Measurements from ENCODE around the gene GALNT2. TPM values are rescaled to one million over a fixed set of nuclear protein-coding genes. Genes with fewer than 3 reads are reported as not detected.

GALNT2 gene
- total and polyA plus RNA-seq, 2 of the 4 experiments (the other 2 are of a cell fraction): 50.4 to 189 TPM

GRCh38 chr1:230048922-230049321, 18.1 kb upstream of the GALNT2 start:
- TF ChIP-seq RFX5 (IDR thresholded peaks at IDR 0.05; ENCODE audit: low read depth, low read length) (no peak), RAD21 (IDR thresholded peaks at IDR 0.05; ENCODE audit: low read length) (no peak), ELK1 (IDR thresholded peaks at IDR 0.05; ENCODE audit: borderline replicate concordance, low read depth, low read length) (no peak), CHD1 (IDR thresholded peaks at IDR 0.05; ENCODE audit: low read depth, low read length) (no peak), MXI1 (IDR thresholded peaks at IDR 0.05; ENCODE audit: borderline replicate concordance, low read depth, low read length) (no peak), RCOR1 (IDR thresholded peaks at IDR 0.05; ENCODE audit: insufficient replicate concordance, low read length) (no peak), BHLHE40 (IDR thresholded peaks at IDR 0.05; ENCODE audit: low read depth, low read length) (no peak), CTCF (conservative IDR thresholded peaks at IDR 0.05; ENCODE audit: low read depth, low read length) (no peak), CEBPB (IDR thresholded peaks at IDR 0.05; ENCODE audit: low read depth, low read length) (no peak), USF2 (IDR thresholded peaks at IDR 0.05; ENCODE audit: low read depth, low read length) (no peak), MAFK (IDR thresholded peaks at IDR 0.05; ENCODE audit: low read depth, low read length) (no peak), MAZ (IDR thresholded peaks at IDR 0.05; ENCODE audit: borderline replicate concordance, low read depth, low read length) (no peak), NFE2L2 (IDR thresholded peaks at IDR 0.05; ENCODE audit: low read depth, low read length) (no peak), FOS (IDR thresholded peaks at IDR 0.05; ENCODE audit: low read depth, low read length) (no peak), POLR2A (IDR thresholded peaks at IDR 0.05; ENCODE audit: low read depth, low read length) (no peak), SMC3 (IDR thresholded peaks at IDR 0.05; ENCODE audit: low read depth, low read length) (no peak)
- intact Hi-C loops (cut with micrococcal nuclease): no loop called here

More at GRCh38 chr1:230048922-230049321, 18.1 kb upstream of the GALNT2 start:
- no peak overlapping the region for H3K27ac ChIP-seq (ENCODE audit: insufficient read depth, low read length)
- H3K9me3 ChIP-seq (ENCODE audit: control insufficient read depth, insufficient read depth, low read length): no peaks in the 10 kb centered on the region
- H2AK5ac ChIP-seq (ENCODE audit: low read depth, low read length): no peak overlapping the region
- H4K91ac ChIP-seq (ENCODE audit: insufficient read depth, low read depth, low read length): no peak overlapping the region
- no peak overlapping the region for H2BK5ac ChIP-seq (ENCODE audit: low read depth, low read length, poor library complexity, severe bottlenecking)
- H3K36me3 ChIP-seq (ENCODE audit: control insufficient read depth, insufficient read depth, low read length): no peaks in the 10 kb centered on the region
- ChIA-PET POLR2A (ENCODE audit: unreplicated experiment) (no interaction called here), CTCF (no interaction called here)
- H4K8ac ChIP-seq (ENCODE audit: low read depth in 2 of 2, low read length in 2 of 2): no peak overlapping the region
- H3K14ac ChIP-seq (replicated peaks; ENCODE audit: low read depth, low read length): no peak overlapping the region
- DNase-seq: no peak
- no peak overlapping the region for H2BK15ac ChIP-seq (ENCODE audit: low read depth, low read length)
- no peak overlapping the region for H3K4me2 ChIP-seq (ENCODE audit: low read depth, low read length)
- dilution Hi-C loops (cut with HindIII; ENCODE audit: low sequenced_read_pairs, unreplicated experiment): no loop called here
- no peak overlapping the region for H4K5ac ChIP-seq (ENCODE audit: low read depth, low read length)
- no peak overlapping the region for H3K4me3 ChIP-seq (ENCODE audit: insufficient read depth, low read depth, low read length)
- WGBS, 2 experiments (ENCODE audit: extremely low coverage in 2 of 2, insufficient read length in 1 of 2): 60% methylated on average over 1 of the region's 1 CpG; no CpG with 5 or more reads in 1 of the 2 experiments
- no peak overlapping the region for H3K9ac ChIP-seq (ENCODE audit: low read depth, low read length)
- ATAC-seq (ENCODE audit: low read depth): no peak
- no peak overlapping the region for H2BK120ac ChIP-seq (ENCODE audit: low read depth, low read length)
- peaks cover 23% of the 10 kb centered on the region for H3K27me3 ChIP-seq (ENCODE audit: control insufficient read depth, insufficient read depth, low read length)
- BruUV-seq (replicated peaks): no TSS peak
- H4K20me1 ChIP-seq (ENCODE audit: insufficient read depth, low read length): no peaks in the 10 kb centered on the region
- H3K4ac ChIP-seq (ENCODE audit: low read depth, low read length): no peak overlapping the region
- no peak overlapping the region for H3K56ac ChIP-seq (ENCODE audit: extremely low read depth, insufficient read depth, low read length)
- H3K4me1 ChIP-seq (ENCODE audit: control insufficient read depth, insufficient read depth, low read length): no peaks in the 10 kb centered on the region
- H2BK20ac ChIP-seq (ENCODE audit: low read depth, low read length): no peak overlapping the region
- H3K79me1 ChIP-seq (ENCODE audit: low read depth in 1 of 2, low read length in 2 of 2): no peaks in the 10 kb centered on the region
- H3K9me1 ChIP-seq (ENCODE audit: insufficient read depth, low read length): no peaks in the 10 kb centered on the region
- H3K23ac ChIP-seq (ENCODE audit: low read depth, low read length): no peak overlapping the region
- in situ Hi-C loops (cut with MboI; ENCODE audit: low sequenced_read_pairs): loop anchor here (25.0 kb wide), 1 partner anchor 538 kb away; no protein-coding TSS in a partner anchor
- no peak overlapping the region for H3K18ac ChIP-seq (ENCODE audit: low read depth, low read length)
- no peak overlapping the region for H2AK9ac ChIP-seq (replicated peaks; ENCODE audit: low read depth, low read length, poor library complexity)
- no peak overlapping the region for H2AFZ ChIP-seq (replicated peaks; ENCODE audit: low read length, poor library complexity)

Data from IMR-90 (cell line).